Adrenal gland (tissue), 12 donors: ENCODE results near the gene MYADM. TPM values are rescaled to one million over a fixed set of nuclear protein-coding genes. Genes with fewer than 3 reads are reported as not detected.

Experiments
- DNase-seq, 7 donors: peaks; one replicate each; pipeline ENCODE4 v3.0.0-alpha.2; 2019 to 2020
- H3K27ac ChIP-seq, 5 donors: fragments of 200-600 bp; sonication (generic) in 4 of 5; 1 replicate in 3 of 5; 2 replicates in 2 of 5; pipeline versions ENCODE4 v1.5.1 to v1.8.0; 2016 to 2020; ENCODE audit warnings: mild to moderate bottlenecking in 1 of 5
- H3K27me3 ChIP-seq: fragments of 200-600 bp; 2 replicates; pipeline ENCODE4 v1.8.0; 2021
- H3K36me3 ChIP-seq, 2 donors: fragments of 200-600 bp; replicated peaks in 1 of 2; 1 replicate in 1 of 2; 2 replicates in 1 of 2; pipeline versions ENCODE4 v1.5.1 to v1.8.0; 2018 to 2022
- H3K4me1 ChIP-seq, 2 donors: fragments of 200-600 bp; replicated peaks in 1 of 2; 1 replicate in 1 of 2; 2 replicates in 1 of 2; pipeline versions ENCODE4 v1.5.1 to v1.8.0; 2018 to 2021
- H3K4me3 ChIP-seq, 4 donors: fragments of 200-600 bp; sonication (generic) in 3 of 4; one replicate each; pipeline ENCODE4 v1.5.1; 2016 to 2018
- H3K9me3 ChIP-seq, 3 donors: fragments of 200-600 bp; sonication (generic) in 1 of 3; replicated peaks in 1 of 3; 1 replicate in 2 of 3; 2 replicates in 1 of 3; pipeline versions ENCODE4 v1.5.1 to v1.8.0; 2016 to 2021
- POLR2A ChIP-seq, 2 donors: fragments of 450-650 bp; IDR thresholded peaks; one replicate each; pipeline ENCODE4 v1.6.1; 2017; ENCODE audit warnings: antibody characterized with exemption in 2 of 2, mild to moderate bottlenecking in 2 of 2, moderate library complexity in 1 of 2
- WGBS, 4 donors: extraction: QIAGEN DNeasy Blood & Tissue Kit in 2 of 4; methylation state at CpG; one replicate each; pipeline versions ENCODE4 v1.1.5 to v1.1.7; 2013 to 2017; 5-methylcytosine and 5-hydroxymethylcytosine counted together
- intact Hi-C, 2 donors: fragments of 100-400 bp; cut with DNase I; formaldehyde crosslinking; loops; one replicate each; pipeline versions ENCODE4 v1.14.1 to v1.15.0; 2022 to 2023
- polyA plus RNA-seq, 3 donors: library from polyadenylated mRNA; stranded (reverse); fragments of 200-250 nt in 2 of 3; fragments of 350-450 nt in 1 of 3; fragmentation: Illumina TruSeq in 1 of 3; extraction: RNeasy Lipid Tissue Mini Kit (QIAGEN cat#74804) in 1 of 3; gene quantifications; one replicate each; pipeline ENCODE4 v1.2.3, GENCODE V29; 2013 to 2014
- total RNA-seq, 9 donors: library from RNA; depleted of rRNA in 4 of 9; stranded (reverse); fragments of >200 nt in 4 of 9; fragments of 120-200 nt in 1 of 9; fragmentation: NEBNext Ultra II Directional in 1 of 9; extraction: Animal tissue kit (Norgen Biotek cat#: 25700) in 1 of 9; gene quantifications; one replicate each; pipeline versions ENCODE4 v1.1.0 to v1.2.4, GENCODE V29; 2013 to 2023
- TF ChIP-seq, protein P1 (sequence below), 6 experiments: fragments of 450-650 bp in 4 of 6; fragments of 200-600 bp in 2 of 6; sonication (generic) in 1 of 6; IDR thresholded peaks; 1 replicate in 5 of 6; 2 replicates in 1 of 6; pipeline versions ENCODE4 v1.5.1 to v1.8.0; 2016 to 2021; ENCODE audit warnings: antibody characterized with exemption in 6 of 6, mild to moderate bottlenecking in 2 of 6, moderate library complexity in 1 of 6
- donor health status: healthy with polysubstance abuse.
- donor health status: Bipolar disorder and iron deficiency.
- donor health status: DM: yes; HTN: yes; CAD: no.
- donor health status: DM: no; HTN: no; CAD: no.
- donor health status: DM: no; HTN: no; CAD: no.
- donor health status: DM: yes; HTN: yes; CAD: no.

MYADM gene
- total and polyA plus RNA-seq, 12 donors = 6.5 to 74.0 (median 38.1) TPM

DNA sequence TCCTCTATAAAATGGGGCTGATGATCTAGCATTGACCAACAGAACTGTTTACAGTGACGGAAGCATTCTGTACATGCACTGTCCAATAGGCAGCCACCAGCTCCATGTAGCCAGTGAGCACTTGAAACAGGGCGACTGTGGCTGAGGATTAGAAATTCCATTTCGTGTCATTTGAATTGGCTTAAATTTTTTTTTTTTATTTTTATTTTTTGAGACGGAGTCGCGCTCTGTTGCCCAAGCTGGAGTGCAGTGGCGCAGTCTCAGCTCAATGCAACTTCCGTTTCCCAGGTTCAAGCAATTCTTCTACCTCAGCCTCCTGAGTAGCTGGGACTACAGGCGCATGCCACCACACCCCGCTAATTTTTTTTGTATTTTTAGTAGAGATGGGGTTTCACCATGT lies 17.4 kb downstream of the MYADM start:
- intact Hi-C loops = no loop called here
- TF ChIP-seq, protein P1, sequence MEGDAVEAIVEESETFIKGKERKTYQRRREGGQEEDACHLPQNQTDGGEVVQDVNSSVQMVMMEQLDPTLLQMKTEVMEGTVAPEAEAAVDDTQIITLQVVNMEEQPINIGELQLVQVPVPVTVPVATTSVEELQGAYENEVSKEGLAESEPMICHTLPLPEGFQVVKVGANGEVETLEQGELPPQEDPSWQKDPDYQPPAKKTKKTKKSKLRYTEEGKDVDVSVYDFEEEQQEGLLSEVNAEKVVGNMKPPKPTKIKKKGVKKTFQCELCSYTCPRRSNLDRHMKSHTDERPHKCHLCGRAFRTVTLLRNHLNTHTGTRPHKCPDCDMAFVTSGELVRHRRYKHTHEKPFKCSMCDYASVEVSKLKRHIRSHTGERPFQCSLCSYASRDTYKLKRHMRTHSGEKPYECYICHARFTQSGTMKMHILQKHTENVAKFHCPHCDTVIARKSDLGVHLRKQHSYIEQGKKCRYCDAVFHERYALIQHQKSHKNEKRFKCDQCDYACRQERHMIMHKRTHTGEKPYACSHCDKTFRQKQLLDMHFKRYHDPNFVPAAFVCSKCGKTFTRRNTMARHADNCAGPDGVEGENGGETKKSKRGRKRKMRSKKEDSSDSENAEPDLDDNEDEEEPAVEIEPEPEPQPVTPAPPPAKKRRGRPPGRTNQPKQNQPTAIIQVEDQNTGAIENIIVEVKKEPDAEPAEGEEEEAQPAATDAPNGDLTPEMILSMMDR (IDR thresholded peaks at IDR 0.05) = no peak
- no peak for TF ChIP-seq POLR2A (IDR thresholded peaks at IDR 0.05)
- WGBS, 4 donors = 85 to 90% (median 88%) methylated on average over 10 of the region's 10 CpGs
- Histone ChIP-seq H3K27ac (no peak overlapping the region), H3K36me3 (no peaks in the 10 kb centered on the region), H3K9me3 (no peaks in the 10 kb centered on the region), H3K27me3 (peaks cover 23% of the 10 kb centered on the region), H3K4me1 (peaks cover 0 to 6% of the 10 kb centered on the region in 2 donors), H3K4me3 (no peak overlapping the region)
- no peak for DNase-seq

DNA sequence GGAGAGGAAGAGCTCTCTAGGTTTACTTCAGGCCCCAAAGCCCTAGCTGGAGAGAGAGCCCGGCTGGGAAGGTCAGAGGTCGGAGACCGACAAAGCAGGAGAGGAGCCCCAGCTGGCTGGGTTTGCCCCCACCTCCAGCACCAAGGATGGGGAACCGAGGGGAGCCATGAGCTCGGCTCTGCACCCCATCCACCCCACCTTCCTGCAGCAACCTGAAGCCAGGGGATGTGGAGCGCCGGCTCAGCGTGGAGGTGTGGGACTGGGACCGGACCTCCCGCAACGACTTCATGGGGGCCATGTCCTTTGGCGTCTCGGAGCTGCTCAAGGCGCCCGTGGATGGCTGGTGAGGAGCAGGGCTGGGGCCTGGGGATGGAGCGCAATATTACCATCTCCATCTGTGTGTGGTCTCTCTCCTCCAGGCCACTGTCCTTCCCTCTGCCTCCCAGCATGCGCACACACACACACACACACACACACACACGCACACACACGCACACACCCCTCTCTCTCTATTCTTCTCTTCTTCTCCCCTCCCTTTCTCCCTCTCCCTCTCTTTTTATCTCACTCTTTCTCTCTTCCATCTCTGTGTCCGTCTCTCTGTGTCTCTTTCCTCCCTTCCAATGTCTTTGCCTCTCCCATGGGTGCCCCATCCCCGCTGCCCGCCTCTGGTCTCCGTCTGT lies 24.8 kb downstream of the MYADM start:
- no peak overlapping the region for H3K27ac ChIP-seq
- no peak overlapping the region for H3K4me3 ChIP-seq
- intact Hi-C loops = no loop called here
- 56 to 71% (median 69%) methylated on average over 14 to 23 of the region's 23 CpGs for WGBS, 4 donors
- no peaks in the 10 kb centered on the region for H3K36me3 ChIP-seq
- no peaks in the 10 kb centered on the region for H3K4me1 ChIP-seq
- H3K9me3 ChIP-seq = no peaks in the 10 kb centered on the region
- TF ChIP-seq POLR2A (IDR thresholded peaks at IDR 0.05) = no peak
- TF ChIP-seq, protein P1 (IDR thresholded peaks at IDR 0.05) = no peak
- peaks cover 13% of the 10 kb centered on the region for H3K27me3 ChIP-seq
- DNase-seq = no peak

GRCh38 chr19:53892981-53893325 lies 25.3 kb downstream of the MYADM start:
- no peaks in the 10 kb centered on the region for H3K36me3 ChIP-seq
- TF ChIP-seq, protein P1 (IDR thresholded peaks at IDR 0.05) = no peak
- no peak for TF ChIP-seq POLR2A (IDR thresholded peaks at IDR 0.05)
- 51 to 72% (median 52%) methylated on average over 4 to 8 of the region's 8 CpGs for WGBS, 4 donors

GRCh38 chr19:53894707-53895106 lies 27.0 kb downstream of the MYADM start:
- intact Hi-C loops = no loop called here
- Histone ChIP-seq H3K36me3 (no peaks in the 10 kb centered on the region), H3K4me1 (no peaks in the 10 kb centered on the region), H3K9me3 (no peaks in the 10 kb centered on the region), H3K27ac (no peak overlapping the region), H3K4me3 (no peak overlapping the region), H3K27me3 (peaks cover 20% of the 10 kb centered on the region)
- no peak for TF ChIP-seq POLR2A (IDR thresholded peaks at IDR 0.05)
- TF ChIP-seq, protein P1 (IDR thresholded peaks at IDR 0.05) = no peak
- DNase-seq = no peak
- 66 to 76% (median 70%) methylated on average over 6 to 9 of the region's 9 CpGs for WGBS, 4 donors

More at GRCh38 chr19:53892981-53893325, 25.3 kb downstream of the MYADM start:
- no peak for DNase-seq
- H3K27ac ChIP-seq = no peak overlapping the region
- H3K27me3 ChIP-seq = peaks cover 17% of the 10 kb centered on the region
- intact Hi-C loops = no loop called here
- no peaks in the 10 kb centered on the region for H3K9me3 ChIP-seq
- no peaks in the 10 kb centered on the region for H3K4me1 ChIP-seq
- no peak overlapping the region for H3K4me3 ChIP-seq
